PFSK-1 (cell line): Measurements from ENCODE around the gene BTBD10.

ENCODE experiments used
- FOXP2 ChIP-seq: optimal IDR thresholded peaks from 2 replicates; pipeline ENCODE3; 2011; ENCODE audit warnings: borderline replicate concordance, control low read depth, inconsistent platforms; ENCODE audit not compliant: insufficient read depth; ENCODE audit errors: extremely low read length, extremely low read depth
- POLR2AphosphoS5 ChIP-seq: IDR thresholded peaks from 2 replicates; pipeline ENCODE4 v1.6.1; 2012; ENCODE audit warnings: low read depth, mild to moderate bottlenecking, control low read depth, low read length, moderate library complexity
- SIN3A ChIP-seq: IDR thresholded peaks from 2 replicates; pipeline ENCODE4 v1.6.1; 2012; ENCODE audit warnings: mild to moderate bottlenecking, low read length, moderate library complexity, borderline replicate concordance; ENCODE audit not compliant: insufficient read depth
- TAF1 ChIP-seq: IDR thresholded peaks from 2 replicates; pipeline ENCODE4 v1.6.1; 2012; ENCODE audit warnings: low read length, control low read depth, borderline replicate concordance; ENCODE audit not compliant: insufficient read depth
- TF ChIP-seq, protein P1 (sequence below), 2 experiments: IDR thresholded peaks; 2 replicates each; pipeline versions ENCODE4 v1.6.1 to v1.8.0; 2011 to 2012; ENCODE audit warnings: low read depth in 2 of 2, low read length in 2 of 2, control low read depth in 1 of 2, inconsistent platforms in 1 of 2, mild to moderate bottlenecking in 1 of 2, moderate library complexity in 1 of 2; ENCODE audit not compliant: insufficient read depth in 1 of 2

- TF ChIP-seq FOXP2 (no peak), POLR2AphosphoS5 (no peak), TAF1 (no peak), SIN3A (no peak)
- TF ChIP-seq, protein P1, sequence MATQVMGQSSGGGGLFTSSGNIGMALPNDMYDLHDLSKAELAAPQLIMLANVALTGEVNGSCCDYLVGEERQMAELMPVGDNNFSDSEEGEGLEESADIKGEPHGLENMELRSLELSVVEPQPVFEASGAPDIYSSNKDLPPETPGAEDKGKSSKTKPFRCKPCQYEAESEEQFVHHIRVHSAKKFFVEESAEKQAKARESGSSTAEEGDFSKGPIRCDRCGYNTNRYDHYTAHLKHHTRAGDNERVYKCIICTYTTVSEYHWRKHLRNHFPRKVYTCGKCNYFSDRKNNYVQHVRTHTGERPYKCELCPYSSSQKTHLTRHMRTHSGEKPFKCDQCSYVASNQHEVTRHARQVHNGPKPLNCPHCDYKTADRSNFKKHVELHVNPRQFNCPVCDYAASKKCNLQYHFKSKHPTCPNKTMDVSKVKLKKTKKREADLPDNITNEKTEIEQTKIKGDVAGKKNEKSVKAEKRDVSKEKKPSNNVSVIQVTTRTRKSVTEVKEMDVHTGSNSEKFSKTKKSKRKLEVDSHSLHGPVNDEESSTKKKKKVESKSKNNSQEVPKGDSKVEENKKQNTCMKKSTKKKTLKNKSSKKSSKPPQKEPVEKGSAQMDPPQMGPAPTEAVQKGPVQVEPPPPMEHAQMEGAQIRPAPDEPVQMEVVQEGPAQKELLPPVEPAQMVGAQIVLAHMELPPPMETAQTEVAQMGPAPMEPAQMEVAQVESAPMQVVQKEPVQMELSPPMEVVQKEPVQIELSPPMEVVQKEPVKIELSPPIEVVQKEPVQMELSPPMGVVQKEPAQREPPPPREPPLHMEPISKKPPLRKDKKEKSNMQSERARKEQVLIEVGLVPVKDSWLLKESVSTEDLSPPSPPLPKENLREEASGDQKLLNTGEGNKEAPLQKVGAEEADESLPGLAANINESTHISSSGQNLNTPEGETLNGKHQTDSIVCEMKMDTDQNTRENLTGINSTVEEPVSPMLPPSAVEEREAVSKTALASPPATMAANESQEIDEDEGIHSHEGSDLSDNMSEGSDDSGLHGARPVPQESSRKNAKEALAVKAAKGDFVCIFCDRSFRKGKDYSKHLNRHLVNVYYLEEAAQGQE (IDR thresholded peaks at IDR 0.05; ENCODE audit: insufficient read depth in 1 of 2, low read depth in 2 of 2, low read length in 2 of 2) = no peak
Observed at GRCh38 chr11:13388741-13389140, 74.3 kb downstream of the BTBD10 start.
